Epithelial cell of prostate (primary cell): ENCODE results near the gene ABHD12B.

Source experiments
- DNase-seq: peaks from one replicate; pipeline ENCODE4 v3.0.0-alpha.2; 2011; ENCODE audit warnings: low read depth, low spot score
- H3K27ac ChIP-seq: fragments of 450-650 bp; 2 replicates; pipeline ENCODE4 v1.5.1; 2017; ENCODE audit warnings: mild to moderate bottlenecking

The ABHD12B gene

DNA sequence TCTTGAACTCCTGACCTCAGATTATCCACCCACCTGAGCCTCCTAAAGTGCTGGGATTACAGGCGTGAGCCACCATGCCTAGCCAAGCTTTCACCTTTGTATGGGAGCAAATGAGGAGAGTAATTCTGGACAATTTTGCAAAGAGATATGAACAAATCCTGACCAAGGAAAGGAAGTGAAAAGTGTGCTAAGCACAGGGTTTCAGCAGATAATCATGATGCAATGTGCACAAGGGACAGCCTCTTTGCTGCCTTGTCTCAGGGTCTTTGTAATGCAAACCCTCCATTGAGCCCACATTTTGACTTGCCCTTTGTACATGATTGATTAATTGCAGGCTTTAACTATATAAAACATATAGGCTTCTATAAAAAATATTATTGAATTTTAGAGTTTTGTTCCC lies 81.6 kb downstream of the ABHD12B start:
- no peak overlapping the region for H3K27ac ChIP-seq

More for the DNA sequence above, 81.6 kb downstream of the ABHD12B start:
- no peak for DNase-seq
